Measurements from ENCODE around the gene NBAS.

- no peak for TF ChIP-seq POLR2A (IDR thresholded peaks at IDR 0.05; ENCODE audit: low read depth, low read length)
- no peak for TF ChIP-seq TAF1 (IDR thresholded peaks at IDR 0.05; ENCODE audit: borderline replicate concordance, low read depth, low read length)
- TF ChIP-seq POLR2AphosphoS5 (IDR thresholded peaks at IDR 0.05; ENCODE audit: low read depth, low read length): no peak
Observed at GRCh38 chr2:15306706-15307105, 254.4 kb downstream of the NBAS start.

All from GM12892 (cell line).